Measurements from ENCODE around the gene ESYT2.
A peak's percentile ranks its signal among the peaks of the same experiment; 100 is the strongest.
"Not testable (repeated sequence)": the region's sequence is repeated elsewhere in the genome, so short reads cannot be mapped to it uniquely, and the experiment has no call there.

The ESYT2 gene

DNA sequence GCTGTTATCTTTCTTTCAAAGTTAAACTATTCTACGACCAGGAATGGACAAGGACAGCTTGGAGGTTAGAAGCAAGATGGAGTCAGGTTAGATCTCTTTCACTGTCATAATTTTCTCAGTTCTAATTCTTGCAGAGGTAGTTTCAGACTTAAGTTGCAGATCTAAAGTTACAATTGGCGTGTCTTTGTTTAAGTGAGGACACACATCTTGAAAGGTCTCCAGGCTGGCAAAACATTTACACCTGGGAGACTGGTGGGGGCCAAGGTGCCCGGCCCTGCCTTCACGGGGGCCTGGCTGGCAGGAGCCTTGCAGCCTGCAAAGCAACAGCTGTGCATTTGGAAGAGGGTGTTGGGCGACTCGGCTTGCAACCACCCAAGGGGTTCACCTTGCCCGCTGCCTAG lies 25.4 kb upstream of the ESYT2 start:
- no peak for DNase-seq

DNA sequence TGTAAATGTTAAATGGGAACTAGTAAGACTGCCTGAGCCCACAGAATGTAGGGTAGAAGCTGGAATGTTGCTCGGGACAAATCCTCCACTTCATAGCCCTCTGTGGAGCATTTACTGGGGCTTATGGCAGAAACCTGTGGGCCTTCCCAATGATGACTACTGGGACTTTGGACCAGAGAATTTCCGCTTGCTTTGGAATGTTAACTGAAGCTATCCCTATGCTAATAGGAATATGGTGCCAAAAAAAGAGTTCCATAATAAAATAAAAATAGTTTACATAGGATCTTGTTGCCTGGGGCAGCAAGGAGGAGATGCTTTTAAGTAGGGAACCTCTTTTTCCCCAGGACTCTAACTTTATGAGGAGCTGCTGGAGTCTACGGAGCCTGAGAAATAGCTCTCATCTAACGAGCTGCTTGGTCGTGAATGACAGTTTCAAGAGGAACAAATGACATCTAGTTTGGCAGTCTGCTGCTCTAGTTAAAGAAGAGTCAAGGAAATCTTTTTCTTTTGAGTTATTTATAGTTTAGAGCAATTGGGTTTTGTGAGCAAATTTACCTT lies 21.3 kb upstream of the ESYT2 start:
- no peak for DNase-seq

DNA sequence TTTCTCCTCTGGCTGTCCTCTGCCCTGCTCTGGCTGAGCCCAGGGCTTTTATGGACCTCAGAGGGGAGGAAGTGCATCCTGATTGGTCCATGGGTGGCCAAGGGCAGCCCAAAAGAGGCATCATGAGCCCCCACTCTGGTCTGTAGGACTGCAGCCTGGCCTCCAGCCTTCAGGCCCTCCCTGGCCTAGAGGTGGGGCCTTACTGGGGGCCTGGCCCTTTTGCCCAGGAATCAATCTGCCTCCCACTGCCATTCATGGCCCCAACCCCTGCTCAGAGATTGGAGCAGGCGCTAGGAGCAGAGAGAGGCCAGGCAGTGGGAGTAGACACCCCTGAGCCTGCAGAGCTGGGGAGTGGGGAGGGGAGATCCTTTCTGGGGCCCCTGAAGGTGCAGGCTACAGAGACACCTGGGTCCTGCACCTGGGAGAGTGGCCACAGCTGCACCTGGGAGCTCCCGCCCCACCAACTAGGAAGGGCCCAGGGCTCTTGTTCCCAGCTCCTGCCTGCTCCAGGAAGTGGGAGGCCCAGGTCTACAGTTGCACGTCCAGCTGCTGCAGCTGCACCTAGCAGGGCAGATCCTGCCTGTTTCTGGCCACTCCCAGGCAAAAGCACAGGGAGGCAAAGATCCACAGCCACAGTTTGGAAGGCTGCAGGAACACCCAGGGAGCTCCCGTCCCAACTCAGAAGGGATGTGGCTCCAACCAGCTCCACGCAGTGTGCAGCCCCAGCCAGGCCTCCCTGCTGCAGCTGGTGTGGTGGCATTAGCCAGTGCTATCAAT lies 20.6 kb upstream of the ESYT2 start:
- DNase-seq = no peak

DNA sequence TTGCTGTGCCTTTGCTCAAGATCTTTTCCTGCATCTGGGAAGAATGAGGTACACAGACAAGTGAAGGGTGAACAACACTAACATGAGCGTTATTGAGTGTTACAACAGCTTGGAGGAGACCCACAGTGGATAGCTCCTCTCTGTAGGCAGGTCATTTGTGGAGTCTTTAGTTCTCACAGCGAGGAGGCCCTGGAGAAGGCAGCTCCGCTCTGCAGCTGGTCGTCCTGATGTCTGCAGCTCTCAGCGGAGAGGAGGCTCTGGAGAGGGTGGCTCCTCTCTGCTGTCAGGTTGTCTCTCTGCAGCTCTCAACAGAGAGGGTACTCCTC lies 20.1 kb upstream of the ESYT2 start:
- no peak for DNase-seq

DNA sequence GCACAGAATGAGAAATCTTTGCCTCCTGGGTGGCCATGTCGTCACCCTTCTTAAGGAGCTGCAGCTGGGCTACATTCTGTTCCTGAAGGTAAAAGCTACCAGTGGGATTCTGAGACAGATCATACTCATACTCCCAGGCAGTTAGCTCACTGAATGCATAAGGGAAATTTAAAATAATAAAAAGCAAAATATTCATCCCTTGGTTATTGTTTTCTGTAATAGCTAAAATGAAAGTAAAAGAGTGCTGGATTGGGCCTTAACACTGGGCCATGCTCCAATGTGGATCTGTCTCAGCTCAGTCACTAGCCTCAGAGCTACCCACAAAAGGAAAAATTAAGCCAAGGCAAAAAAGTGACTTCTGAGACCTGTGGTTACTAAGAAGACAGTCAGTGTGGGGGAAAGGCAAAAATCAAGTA lies 18.1 kb upstream of the ESYT2 start:
- DNase-seq = no peak

DNA sequence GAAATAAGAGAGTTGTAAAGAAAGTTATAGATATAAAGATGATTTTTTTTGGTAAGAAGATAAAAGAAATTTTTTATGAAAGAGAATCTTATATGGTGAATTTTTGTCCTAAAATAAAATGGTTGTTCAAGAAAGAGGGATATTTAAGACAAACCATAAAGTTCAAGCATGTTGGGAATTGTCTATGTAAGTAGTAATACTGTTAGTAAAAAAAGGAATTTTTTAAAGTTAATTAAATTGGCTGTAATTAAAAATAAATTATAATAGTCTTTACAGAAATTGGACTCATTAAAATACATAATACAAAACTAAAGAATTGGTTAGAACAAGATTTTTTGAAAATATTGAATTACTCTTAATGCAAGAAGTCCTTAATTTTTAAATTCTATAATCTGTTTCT lies 17.0 kb upstream of the ESYT2 start:
- no peak for DNase-seq

DNA sequence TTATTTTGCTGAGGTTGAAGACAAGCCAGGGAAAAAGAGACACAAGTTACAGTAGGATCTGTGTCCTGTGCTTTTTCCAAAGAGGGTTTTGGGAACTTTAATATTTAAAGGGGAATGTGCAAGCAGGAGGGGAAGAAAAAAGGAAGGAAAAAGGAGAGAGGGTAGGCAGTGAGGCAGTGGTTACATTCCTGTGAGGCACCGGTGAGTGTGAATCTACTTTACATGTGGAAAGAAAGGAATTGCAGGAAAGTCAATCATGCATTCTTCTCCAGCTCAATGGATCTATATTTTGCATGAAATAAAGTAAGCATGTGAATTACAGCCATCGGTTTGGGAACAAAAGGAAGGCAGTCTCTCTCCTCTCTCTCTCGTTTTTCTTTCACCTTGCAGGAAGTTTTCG lies 14.5 kb upstream of the ESYT2 start:
- DNase-seq = no peak

DNA sequence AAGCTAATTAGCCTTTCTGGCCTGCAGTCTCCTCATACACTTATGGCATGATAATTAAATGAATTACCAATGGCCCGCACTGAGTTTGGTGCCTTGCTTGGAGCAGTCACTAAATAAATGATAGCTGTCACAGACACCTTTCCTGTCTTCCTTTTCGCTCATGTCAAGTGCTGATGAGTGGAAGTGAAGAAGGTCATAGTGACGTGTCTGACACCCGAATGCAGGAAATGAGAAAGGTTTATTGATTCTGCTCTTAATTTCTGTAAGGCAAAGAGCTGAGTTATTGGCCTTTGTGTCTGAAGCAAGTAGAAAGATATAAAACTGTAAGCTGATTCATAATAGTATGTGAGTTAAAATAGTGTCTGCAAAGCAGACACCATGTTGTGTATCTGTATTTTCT lies 13.2 kb upstream of the ESYT2 start:
- no peak for DNase-seq

DNA sequence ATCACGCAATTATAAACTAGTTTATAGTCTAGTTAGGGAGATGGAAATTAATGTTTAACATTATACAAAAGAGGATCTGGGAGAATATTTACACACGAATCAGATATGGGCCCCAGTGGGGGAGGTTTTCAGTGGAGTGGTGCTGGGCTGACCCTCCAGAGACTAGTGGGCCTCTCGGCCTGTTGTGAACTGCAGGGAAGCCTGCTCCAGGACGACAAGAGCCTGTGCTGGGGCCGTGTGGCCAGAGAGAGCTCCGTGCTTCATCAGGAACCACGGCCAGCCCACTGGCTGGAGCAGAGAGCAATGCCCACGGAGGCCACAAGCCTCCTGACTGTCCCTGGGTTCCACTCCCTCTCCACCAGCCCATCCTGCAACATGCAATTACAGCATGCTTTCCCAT lies 11.3 kb upstream of the ESYT2 start:
- DNase-seq = no peak

DNA sequence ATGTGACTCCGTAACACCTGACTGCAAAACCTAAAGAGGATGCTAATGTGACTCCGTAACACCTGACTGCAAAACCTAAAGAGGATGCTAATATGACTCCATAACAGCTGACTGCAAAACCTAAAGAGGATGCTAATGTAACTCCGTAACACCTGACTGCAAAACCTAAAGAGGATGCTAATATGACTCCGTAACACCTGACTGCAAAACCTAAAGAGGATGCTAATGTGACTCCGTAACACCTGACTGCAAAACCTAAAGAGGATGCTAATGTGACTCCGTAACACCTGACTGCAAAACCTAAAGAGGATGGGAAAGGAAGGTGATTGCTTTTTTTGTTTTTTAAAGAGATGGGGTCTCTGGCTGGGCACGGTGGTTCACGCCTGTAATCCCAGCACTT lies 9.9 kb upstream of the ESYT2 start:
- not testable (repeated sequence) for DNase-seq

DNA sequence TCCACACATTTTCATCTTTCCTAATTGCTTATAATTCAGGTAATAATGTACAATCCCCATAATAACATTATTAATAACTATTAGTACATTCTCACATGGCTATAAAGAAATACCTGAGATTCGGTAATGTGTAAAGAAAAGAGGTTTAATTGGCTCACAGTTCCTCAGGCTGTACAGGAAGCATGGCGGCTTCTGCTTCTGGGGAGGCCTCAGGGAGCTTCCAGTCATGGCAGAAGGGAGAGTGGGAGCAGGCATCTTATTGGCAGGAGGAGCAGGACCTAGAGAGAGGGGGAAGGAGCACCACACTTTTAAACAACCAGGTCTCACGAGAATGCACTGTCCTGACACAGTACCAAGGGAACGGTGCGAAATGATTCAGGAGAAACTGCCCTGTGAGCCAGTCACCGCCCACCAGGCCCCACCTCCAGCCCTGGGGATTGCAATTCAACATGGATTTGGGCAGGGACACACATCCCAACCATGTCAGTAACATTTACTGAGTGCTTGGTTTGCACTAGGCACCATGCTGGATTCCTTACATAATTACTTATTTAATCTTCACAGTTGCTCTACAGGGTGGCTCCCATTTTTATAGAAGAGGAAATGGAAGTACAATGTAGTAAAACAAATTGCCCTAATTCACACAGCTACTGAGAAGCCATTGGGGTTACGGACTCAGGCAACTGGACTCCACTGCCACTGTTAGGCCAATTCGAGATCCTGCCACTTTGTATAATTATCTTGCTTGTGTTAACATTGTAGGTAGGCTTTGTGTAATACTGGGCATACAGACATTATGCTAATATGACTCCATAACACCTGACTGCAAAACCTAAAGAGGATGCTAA lies 8.7 kb upstream of the ESYT2 start:
- DNase-seq = no peak

DNA sequence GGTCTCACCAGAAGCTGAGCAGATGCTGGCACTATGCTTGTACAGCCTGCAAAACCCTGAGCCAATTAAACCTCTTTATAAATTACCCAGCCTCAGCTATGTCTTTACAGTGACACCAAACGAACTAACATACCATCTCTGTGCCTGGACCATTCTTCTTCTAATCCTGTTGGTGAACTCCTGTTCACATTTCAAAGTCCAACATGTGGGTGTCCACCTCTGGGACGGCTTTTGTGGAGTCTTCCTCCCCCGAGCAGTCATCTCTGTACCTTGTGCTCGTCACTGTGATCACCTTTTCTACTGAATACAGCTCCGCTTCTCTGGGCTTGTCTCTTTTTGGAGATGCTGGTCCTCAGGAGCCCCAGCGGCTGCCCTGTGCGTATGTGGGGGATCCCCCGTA lies 7.4 kb upstream of the ESYT2 start:
- no peak for DNase-seq

DNA sequence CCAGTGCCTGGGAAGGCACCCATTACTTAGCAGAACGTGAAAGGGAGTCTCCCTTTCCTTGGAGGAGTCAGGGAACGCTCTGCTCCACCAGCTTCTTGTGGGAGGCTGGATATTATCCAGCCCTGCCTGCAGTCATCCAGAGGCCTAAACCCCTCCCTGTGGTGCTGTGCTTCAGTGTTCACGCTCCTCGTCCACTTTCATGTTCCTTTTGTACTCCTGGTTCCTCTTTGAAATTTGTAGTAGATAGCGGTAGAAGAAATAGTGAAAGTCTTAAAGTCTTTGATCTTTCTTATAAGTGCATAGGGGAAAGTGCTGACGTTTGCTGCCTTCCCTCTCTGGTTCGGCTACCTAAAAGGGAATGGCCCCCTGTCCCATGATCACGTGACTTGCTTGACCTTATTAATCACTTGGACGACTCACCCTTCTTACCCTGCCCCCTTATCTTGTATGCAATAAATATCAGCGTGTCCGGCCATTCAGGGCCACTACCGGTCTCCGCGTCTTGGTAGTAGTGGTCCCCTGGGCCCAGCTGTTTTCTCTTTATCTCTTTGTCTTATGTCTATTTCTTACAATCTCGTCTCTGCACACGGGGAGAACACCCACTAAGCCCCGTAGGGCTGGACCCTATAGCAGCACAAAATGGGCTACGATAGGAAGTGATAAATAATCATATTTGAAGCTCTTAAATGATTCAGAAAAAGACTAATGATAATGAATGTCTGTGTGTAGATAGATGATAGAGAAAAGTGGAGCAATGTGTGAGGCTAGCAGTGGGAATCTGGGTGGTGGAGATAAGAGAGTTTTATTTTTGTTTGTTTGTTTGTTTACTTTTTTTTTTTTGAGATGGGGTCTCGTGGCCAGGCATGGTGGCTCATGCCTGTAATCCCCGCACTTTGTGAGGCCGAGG lies 5.8 kb upstream of the ESYT2 start:
- DNase-seq = no peak

DNA sequence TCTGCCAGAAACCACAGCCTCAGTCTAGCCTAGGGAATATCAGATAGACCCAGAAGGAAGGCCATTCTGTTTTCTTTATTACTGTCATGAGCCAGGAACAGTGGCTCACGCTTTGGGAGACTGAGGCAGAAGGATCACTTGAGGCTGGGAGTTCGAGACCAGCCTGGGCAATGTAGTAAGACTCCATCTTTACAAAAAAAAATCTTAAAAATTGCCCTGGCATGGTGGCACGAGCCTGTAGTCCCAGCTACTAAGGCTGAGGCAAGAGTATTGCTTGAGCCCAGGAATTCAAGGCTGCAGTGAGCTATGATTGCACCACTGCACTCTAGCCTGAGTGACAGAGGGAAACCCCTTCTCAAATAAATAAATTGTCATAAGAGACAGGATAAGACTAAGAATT lies 3.7 kb upstream of the ESYT2 start:
- DNase-seq = no peak

DNA sequence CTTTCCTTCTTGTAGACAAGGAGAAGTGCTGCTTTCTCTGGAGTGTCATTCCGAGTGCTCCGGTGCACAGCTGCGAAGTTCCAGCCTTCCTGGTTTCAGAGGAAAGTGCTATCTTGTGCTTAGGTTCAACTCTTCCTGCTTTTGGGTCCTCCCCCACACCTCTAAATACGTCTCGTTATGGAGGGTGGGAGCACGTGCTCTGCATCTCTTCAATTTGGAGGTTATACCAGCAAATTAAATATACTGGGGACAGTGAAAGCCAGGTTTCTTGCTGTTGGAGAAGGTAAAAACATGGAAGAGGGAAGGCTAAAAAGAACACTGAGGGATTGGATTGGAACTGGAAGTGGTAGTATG lies 2.4 kb upstream of the ESYT2 start:
- DNase-seq = no peak

DNA sequence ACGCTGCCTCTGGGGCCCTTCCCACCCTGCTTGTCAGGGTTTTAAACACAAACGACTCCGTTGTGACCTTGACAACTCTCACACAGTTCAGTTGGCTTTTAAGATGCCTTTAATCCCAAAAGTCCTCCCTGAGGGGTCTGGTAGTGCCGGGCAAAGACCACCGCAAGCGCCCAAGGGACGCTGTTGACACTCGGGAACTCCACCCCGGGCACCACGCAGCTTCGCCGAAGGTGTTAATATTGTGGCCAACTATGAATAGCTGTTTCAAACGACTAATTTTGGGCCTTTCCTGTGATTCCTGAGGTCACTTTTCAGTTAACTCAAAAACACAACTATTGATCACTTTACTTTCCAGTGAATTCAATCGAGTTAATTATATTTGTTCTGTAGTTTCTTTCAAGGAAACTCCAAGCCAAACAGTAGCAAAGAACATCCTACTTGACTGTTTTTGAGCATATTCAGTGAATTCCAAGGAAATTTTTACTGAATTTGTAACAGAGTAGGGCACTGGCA lies 958 bp upstream of the ESYT2 start:
- DNase-seq = no peak

DNA sequence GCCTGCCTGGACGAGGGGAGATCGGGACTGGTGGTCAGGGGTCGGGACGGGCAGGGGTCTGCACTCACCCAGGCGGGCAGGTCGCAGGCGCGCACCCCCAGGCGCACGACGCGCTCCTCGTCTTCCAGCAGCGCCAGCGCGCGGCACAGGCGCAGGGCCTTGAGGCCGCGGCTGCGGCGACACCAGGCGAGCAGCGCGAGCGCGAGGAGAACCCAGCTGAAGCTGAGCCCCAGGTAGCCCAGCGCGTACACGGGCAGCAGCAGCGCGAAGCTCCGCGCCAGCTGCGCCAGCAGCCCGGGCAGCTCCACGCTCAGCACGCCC lies 328 bp downstream of the ESYT2 start:
- peak; percentile 58 for DNase-seq

DNA sequence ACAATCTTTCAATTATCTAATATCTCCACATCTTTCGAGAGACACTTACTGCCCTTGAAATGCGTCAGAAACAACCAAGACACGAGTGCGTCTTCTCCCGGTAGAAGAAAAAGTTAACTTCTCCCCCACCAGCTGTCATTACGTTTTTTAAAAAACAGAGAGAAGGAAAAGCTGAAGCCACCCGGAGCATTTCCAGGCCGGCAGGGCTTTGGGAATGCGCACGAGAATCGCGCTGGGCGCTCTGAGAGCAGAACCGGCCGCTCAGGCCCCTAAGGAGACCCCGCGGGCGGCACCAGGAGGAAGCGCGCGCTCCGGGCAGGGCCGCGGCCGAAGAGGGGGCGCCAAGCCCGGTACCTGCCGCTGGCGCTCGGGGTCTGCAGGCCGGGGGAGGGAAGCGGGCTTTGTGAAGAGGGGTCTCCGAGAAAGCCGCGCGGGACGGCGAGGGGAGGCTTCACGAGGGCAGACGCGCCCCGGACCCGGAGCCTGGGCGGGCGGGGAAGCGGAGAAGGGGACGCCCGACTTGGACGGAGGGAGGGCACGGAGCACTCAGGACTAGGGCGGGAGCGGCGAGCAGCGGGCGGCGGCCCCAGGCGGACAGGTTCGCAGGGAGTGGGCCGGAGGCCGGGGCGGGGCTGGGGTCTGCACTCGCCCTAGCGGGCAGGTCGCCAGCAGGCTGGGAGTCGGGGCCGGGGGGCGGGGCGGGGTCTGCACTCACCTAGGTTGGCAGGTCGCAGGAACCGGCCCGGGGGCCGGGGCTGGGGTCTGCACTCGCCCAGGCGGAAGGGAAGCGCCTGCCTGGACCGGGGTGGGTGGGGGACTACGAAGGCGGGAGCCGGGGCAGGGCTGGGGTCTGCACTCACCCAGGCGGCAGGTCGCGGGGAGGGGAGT lies 932 bp downstream of the ESYT2 start:
- DNase-seq = no peak

DNA sequence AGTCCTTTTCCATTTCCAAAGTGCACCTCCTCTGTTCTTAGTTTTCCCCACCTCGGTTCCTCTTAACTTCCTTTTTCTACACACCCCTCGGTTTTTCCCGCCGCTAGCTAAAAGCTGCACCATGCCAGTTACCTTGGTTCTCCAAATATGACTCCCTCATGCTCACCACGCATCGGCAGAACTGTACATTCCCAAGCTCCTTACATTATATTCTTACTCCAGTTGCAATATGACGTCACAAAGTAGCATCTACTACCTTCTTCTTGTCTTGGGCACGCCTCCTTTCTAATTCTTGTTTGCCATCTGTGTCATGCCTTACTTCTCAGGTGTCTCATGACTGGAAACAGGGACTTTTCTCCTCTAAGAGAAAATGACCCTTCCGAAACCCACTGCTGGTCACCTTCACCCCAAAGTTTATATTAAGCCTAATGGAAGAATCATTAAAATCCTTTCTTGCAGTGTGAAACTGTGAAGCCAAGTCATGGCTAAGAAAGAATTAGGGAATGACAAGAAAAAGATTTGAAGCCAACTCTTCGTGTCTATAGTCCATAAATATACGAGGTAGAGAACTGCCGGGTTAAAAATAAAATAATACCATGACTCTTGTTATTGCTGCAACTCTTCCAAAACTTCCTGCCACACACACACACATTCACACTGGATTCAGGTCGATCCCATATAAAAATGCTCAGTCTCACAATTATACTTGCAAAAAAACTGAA lies 1.7 kb downstream of the ESYT2 start:
- no peak for DNase-seq

DNA sequence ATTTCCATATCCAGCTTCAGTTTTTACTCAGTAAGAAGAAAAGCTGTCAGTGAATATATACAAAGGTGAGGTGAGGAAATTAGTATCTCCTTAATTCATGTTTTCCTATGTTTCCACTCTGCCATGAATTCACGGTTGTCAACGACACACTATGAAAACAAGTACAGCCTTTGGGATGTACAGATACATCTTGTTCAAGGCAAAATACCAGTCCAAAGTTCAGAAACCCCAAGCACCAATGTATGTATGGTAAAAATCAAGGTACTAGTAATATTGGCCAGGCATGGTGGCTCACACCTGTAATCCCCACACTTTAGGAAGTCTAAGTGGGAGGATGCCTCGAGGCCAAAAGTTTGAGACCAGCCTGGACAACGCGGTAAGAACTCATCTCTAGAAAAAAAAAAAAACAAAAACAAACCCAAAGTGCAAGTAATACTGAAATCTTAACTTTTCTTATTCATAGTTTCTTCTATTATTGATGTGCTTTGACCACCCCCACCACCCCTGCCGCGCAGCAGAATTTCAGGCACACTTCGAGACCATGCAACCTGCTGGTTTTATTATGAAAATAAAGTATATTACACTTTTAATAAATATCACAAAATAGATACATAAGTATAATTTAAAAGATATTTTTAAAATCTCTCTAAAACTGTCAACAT lies 3.5 kb downstream of the ESYT2 start:
- DNase-seq = no peak

DNA sequence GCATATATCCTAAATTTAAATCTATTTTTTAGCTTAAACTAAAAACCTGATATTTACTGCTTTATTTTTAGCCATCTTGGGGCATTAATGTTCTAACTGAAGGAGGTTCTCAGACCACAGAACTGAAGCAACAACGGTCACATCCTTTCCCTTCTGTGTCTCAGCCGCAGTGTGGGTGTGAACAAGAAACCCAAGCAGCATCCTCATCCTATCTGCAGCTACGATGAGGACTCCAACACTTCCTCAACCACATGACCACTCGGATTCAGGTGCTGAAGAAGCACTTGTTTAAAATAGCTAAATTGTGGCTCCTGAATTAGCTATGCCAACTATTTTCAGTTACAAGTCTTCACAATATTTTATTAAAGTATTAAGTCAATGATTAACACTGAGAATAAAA lies 5.3 kb downstream of the ESYT2 start:
- no peak for DNase-seq

All from DMS 273 treated with DMSO at 0.1 percent for 48 hours (cell line).